Renal cortex interstitium (tissue), 11 donors: Measurements from ENCODE around the gene BCL7B. TPM values are rescaled to one million over a fixed set of nuclear protein-coding genes. Genes with fewer than 3 reads are reported as not detected.
A peak's percentile ranks its signal among the peaks of the same experiment; 100 is the strongest.
"Not testable (repeated sequence)": the region's sequence is repeated elsewhere in the genome, so short reads cannot be mapped to it uniquely, and the experiment has no call there.

Experiments
- DNase-seq, 11 donors: peaks; one replicate each; pipeline ENCODE4 v3.0.0-alpha.2; 2013; ENCODE audit warnings: low read depth in 9 of 11, low spot score in 4 of 11; ENCODE audit errors: extremely low read depth in 1 of 11
- polyA plus RNA-seq, 3 donors: library from polyadenylated mRNA; unstranded; fragments of 120-200 nt; gene quantifications; one replicate each; pipeline ENCODE4 v1.2.1, GENCODE V29; 2013; ENCODE audit not compliant: insufficient read length in 3 of 3

Gene BCL7B
- polyA plus RNA-seq, 3 donors: 36.2 to 40.3 (median 40.3) TPM

DNA sequence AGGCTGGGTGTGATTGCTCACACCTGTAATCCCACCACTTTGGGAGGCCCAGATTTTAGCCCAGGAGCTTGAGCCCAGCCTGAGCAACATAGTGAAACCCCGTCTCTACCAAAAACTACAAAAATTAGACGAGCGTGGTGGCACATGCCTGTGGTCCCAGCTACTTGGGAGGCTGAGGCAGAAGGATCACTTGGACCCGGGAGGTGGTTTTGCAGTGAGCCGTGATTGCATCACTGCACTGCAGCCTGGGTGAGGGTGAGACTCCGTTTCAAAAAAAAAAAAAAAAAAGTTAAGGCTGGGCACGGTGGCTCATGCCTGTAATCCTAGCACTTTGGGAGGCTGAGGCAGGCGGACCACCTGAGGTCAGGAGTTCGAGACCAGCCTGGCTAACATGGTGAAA, 23.5 kb upstream of the BCL7B start:
- not testable (repeated sequence) for DNase-seq

DNA sequence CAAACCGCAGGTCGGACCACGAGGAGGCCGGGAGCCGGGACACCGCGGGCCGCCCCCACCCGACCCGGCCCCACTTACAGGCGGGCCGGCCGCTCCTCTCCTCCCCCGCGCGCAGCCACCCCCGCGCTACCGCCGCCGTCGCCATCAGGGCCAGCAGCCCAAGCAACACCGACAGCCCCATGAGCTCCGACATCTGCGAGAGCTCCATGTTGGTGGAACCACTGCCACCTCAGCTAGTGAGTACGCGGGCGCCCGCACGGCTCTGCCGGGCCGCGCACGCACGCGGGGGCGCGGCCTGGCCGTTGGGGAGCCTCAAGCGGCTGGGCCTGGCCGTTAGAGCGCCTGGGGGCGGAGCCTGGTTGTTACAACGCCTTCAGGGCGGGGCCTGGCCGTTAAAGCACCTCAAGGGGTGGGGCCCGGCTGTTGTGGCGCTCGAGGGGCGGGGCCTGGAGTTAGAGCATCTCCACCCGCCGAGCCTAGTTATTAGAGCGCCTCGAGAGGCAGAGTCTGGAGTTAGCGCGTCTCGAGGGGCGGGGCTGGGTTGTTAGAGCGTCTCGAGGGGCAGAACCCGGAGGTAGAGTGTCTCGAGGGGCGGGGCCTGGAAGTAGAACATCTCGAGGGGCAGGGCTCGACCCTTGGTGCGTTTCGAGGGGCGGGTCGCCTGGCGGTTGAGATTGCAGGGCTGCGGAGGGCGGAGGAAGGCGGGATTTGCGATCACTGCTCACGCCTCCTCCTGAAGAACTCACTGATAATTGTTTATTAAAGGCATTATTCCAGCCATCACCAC, 21.0 kb upstream of the BCL7B start, which contains the start of gene TBL2:
Gene TBL2, minus strand, starts transcription at position 238 of the 787 bp plus-strand sequence. Its CDS starts 30 bp downstream, at position 208.
- DNase-seq: peak; percentile 96 to 99 (median 98)

DNA sequence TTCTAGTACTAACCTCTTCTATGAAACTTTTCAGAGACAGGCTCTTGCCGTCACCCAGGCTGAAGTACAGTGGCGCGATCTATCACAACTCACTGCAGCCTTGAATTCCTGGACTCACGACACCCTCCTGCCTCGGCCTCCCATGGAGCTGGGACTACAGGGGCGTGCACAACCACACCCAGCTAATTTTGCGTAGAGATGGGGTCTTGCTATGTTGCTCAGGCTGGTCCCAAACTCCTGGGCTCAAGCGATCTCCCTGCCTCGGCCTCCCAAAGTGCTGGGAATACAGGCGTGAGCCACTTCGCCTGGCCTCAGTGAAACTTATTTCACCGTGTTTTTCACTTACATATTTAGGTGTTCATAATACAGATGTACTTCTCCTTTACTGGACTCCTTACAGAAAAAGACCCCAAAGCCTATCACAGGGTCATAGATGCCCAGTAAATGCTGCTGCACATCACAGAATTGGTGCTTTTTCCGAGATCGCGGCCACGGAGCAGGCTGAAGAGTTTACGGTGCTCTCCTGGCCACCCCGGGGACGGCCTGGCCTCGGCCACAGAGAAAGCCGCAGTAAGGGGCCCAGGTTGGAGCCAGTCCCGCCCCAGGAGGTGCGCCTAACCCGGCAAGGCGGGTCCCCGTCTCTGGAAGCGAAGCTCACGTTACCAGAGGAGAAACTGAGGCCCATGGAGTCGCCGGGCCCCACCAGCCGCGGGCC, 20.3 kb upstream of the BCL7B start:
- DNase-seq: no peak

DNA sequence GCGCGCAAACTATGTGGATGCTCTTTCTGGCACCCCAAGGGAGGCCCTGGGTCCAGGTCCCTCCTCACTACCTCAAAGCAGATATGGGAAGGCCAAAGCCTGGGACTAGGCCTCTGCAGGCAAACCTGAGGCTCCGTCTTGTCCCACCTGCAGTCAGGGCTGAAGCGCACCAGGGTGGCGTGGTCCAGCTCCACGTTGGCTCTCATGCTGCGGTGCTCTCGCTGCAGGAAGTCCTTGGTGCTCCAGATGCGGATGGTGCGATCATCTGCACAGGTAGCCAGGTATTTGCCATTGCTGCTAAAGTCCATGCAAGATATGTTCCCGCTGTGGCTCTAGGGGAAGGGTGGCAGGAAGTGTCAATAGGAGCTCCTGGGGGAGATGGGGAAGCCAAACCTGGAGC, 16.3 kb upstream of the BCL7B start:
- no peak for DNase-seq

DNA sequence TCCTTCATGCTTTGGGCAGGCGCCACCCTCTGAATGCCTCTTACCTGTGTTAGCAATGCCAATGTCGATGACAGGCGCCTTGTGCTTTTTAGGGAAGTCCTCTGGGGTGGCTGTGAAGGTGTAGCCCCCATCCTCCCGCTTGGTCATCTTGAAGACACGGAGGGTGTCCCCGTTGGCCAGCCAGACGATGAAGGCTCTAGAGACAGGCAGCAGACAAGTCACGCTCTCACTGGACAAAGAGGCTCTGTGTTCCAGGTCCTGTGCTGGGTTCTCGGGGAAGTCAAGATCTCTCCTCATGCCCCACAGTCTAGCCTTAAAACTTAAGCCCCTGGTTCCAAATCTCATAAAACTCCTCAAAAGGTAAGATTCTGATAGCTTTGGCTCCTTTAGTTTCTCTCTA, 15.8 kb upstream of the BCL7B start:
- DNase-seq: no peak

DNA sequence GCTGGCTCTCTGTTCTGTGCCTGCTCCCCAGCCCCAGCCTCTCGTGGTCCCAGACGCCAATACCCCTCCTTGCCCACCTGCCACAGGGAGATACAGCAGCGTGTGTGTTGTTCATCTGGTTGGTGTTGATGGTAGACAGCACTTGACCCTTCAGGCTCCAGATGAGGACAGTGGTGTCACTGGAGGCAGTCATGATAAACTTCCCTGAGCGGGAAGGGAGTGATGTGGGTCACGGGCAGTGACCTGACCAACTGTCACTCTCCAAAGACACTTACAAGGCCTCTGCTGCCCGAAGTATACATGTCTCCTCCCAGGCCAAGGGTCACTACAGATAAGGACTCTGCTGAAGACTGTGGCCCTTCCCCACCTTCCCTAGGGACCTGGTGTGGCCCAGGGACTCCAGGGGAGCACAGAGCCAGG, 15.3 kb upstream of the BCL7B start:
- DNase-seq: no peak

DNA sequence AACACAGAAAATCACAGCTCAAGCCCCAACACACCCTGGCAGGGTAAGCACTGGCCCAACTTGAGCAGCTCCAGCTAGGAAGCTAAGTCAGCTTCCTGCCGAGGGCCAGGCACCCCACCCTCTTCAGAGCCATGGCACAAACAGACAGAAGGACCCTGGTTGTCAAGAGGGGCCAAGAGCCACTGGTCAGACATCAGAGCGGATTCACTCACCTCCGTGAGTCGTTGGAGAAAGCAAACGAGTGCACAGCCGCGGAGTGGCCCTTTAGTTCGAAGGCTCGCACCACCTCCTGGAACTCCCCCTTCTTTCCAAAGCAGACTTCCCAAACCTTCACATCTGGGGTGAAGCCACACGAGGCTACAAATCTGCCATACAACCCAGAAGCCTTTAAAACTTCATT, 13.5 kb upstream of the BCL7B start:
- no peak for DNase-seq

DNA sequence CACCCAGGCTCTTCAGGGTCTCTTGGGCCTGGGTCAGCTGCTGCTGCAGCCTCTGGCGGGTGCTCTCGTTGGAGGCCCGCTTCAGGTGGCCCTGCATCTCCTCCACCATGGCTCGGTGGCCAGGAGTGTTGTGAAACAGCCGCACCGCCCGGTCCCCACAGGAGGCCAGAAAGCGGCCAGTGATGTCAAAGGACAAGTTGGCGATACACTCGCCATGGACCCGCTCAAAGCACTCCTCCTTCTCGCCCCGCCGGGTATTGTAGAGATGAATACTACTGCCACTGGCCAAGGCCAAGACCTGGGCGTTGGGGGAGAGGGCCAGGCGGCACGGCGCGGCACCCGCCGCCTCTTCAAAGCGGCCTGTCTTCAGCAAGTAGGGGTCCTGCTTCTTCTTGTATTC, 13.0 kb upstream of the BCL7B start:
- no peak for DNase-seq

DNA sequence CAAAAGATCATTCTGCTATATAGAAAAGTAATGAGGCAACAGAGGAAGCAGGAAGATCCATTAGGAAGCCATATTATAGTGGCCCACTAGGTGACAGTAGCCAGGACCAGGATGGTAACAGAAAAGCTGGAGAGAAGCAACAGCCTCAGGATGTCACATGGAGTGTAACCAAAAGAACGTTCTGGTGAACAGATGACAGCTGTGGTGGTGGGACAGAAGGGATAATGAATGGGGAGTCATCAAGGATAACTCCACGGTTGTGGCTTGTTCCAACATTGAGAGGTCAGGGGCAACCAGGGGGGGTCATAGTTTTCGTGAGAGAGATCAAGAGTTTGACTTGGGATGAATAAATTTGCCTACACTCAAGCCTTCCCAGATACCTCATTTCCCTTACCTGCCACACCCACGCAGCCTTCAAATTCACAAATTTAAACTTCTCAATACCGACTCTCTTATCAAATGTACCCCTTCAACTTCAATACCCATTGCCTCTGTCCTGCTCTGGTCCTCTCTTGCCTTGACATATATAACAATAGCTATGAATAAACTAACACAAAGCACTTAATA, 11.6 kb upstream of the BCL7B start:
- DNase-seq: no peak

DNA sequence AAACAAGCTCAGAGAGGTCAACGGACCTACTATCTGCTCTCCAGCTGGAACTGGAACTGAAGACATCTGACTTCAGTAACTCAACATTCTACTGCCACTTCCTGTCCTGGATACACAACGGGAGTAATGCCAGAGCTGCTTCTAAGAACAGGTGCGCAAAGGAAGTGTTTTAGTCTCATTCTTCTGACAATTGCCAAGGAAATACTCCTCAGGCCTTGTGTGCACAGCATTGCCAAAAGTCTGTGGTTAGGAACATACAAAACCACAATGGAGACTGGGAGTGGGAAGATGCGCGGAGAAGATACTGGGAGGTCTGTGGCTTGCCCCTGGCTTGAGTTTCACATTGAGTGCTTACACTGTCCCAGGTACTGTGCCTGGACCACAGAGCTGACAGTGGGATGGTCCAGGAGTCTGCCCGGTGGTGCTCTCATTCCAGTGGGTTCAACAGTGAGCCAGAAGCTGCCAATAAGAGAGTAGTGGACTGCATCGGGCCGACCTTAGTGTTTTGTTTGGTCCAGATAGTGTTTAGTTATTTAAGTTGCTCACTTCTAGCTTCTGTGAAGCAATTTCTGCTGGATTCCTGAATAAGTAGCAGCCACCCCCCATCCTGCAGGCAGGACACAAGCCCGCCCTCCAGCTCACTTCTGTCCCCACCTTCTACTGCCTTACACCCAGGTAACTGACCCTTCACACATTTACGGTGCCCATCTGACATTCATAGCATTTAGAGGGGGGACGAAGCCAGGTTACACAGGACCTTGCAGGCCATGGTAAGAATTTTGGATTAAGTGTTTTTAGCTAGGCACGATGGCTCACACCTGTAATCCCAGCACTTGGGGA, 10.6 kb upstream of the BCL7B start:
- no peak for DNase-seq

DNA sequence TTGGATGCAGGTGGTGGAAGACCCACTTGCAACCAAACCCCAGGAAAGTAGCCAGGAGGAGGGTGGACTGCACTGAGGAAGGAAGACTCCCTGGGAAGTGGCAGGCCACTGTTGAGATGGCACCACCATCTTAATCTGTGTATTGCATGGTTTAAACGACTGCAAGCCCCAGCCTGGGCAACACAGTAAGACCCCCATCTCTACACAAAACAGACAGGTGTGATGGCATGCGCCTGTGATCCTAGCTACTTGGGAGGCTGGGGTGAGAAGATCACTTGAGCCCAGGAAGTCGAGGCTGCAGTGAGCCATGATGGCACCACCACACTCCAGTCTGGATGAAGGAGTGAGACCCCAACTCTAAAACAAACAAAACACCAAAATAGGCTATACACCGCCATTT, 9.7 kb upstream of the BCL7B start:
- DNase-seq: no peak

DNA sequence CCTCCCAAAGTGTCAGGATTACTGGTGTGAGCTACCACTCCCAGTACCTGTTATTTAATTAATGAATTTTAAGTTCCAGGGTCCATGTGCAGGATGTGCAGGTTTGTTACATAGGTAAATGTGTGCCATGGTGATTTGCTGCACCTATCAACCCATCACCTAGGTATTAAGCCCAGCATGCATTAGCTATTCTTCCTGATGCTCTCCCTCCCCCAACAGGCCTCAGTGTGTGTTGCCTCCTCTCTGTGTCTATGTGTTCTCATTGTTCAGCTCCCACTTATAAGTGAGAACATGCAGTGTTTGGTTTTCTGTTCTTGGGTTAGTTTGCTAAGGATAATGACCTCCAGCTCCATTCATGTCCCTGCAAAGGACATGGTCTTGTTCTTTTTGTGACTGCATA, 8.9 kb upstream of the BCL7B start:
- DNase-seq: not testable (repeated sequence)

DNA sequence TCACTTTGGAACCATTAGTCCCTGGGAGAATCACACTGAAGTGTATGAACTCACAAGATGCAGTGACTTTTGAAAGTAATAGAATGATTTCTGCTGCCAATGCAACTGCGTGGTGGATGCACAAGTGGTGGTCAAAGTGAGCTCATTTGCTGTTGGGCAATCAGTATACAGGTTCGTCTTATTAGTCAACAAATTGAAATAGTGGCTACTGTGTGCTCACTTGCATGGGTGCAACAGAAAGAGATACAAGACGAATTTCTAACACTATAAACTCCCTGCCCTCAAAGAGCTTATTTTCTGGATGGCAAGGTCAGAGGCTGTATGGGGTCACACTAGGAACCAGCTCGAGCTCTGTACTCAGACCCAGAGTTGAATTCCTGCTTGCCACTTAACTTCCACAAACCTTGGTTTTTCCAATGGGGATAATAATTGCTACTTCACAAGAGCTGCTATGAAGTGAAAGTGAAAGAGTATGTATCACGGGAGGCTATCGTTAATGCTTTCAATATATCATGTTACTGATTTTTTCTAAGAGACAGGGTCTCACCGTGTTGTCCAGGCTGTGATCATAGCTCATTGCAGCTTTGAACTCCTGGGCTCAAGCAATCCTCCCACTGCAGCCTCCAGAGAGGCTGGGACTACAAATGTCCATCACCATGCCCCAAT, 8.3 kb upstream of the BCL7B start:
- DNase-seq: no peak

DNA sequence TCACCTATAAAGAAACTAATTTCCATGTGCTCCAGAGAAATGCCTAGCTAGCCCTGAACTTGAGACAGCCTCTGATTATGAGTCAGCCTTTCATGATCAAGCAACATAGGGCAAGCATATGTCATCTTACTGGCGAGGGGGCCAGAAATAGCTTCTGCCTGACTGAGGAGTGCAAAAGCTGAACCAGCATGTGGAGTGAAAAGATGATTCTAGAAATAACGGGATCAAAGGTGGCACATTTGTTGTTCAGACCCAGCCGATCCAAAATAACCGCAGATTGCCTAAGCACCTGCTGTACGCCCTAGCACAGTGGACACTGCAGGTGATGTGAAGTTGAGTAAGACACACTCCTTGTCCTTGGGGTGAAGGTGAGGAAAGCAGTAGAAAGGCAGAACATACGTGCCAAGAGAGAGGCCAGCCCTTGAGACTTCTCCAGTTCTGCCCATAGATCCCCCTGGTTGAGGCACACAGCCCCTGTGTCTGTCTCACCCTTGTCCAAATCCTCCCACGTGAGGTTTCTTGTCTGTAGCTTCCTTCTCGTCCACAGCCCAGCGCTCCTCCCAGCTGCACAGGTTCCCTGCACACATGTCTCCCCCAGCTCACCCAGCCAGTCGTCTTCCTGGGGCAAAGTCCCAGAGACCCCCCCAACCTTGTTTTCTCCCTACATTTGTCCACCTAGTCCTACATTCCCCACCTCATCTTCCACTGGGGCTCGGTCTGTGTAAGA, 2.8 kb upstream of the BCL7B start:
- DNase-seq: no peak

DNA sequence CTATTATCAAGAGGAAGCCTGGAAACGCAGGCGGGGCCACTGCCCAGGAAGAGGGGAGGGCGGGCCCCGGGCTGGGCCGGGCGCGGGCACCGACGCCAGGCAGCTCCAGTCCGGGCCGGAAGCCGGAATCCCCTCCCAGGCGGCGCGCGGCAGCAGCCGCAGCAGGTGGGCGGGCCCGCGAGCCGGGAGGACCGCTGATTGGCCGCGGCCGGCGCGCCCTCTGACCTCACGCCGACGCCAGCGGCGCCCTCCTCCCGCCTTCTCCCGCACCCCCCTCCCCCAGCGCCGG, 438 bp downstream of the BCL7B start:
- peak in 9 of 11 donors; percentile 76 to 89 (median 86) for DNase-seq

DNA sequence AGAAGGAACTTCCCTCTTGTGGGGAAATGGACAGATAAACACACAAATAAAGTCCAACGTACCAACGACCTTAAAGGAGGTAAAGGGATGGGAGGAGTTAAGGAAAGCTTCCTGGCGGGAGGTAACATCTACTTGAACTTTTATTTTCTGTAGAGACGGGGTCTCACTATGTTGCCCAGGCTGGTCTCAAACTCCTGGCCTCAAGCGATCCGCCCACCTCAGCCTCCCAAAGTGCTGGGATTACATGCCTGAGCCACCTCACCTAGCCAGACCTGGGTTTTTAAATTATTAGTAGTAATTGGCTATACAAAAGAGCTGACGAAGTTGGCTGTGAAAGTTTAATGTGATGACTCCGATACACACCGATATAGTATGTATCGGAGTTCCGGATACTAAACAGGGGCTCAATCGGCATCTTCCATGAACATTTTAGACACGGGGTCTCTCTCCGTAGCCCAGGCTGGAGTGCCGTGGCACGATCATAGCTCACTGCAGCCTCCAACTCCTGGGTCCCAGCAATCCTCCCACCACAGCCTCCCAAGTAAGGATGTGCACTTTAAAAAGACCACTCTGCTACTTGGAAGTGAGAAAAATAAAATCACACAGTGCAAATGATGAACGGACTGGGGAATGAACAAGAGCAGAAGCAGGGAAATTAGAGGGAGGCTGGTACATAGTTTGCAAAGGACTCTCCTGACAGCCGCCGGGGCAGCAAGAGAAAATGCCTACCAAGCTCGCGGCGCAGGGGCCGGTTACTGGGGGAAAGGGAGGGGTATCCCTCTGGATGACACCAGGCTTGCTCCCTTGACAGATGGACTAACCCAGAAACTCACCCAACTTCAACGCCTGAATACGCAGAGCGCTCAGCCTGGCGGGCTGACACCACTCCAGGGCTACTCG, 1.0 kb downstream of the BCL7B start:
- peak in 1 of 11 donors; percentile 47 for DNase-seq

DNA sequence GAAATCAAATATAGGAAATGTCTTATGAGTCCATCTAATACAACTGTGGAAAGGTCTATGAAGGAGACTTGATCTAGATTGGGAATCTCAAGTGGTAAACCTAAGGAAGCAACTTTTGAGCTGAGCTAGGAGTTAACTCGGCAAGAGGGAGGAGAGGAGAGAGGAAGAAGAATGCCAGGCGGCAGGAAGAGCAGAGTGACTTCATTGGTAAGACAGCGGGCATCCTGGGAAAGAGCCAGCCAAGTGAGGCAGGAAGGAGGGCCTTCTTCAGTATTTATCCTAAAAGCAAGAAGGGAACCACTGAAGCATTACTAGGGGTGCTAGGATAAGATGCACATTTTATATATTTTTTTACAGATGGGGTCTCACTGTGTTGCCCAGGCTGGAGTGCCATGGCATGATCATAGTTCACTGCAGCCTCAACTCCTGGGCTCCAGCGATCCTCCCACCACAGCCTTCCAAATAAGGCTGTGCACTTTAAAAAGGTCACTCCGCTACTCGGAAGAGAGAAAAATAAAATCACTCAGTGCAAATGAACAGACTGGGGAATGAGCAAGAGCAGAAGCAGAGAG, 2.0 kb downstream of the BCL7B start:
- no peak for DNase-seq
